NCI-H748 (cell line): Measurements from ENCODE around the gene LLGL2.

ENCODE experiments used
- DNase-seq: peaks from one replicate; lab custom pipeline; 2025; ENCODE audit not compliant: unreplicated experiment; lab: John Stamatoyannopoulos, UW

Gene LLGL2

GRCh38 chr17:75490953-75491649 lies 34.4 kb upstream of the LLGL2 start:
- no peak for DNase-seq

GRCh38 chr17:75491680-75492079 lies 33.8 kb upstream of the LLGL2 start:
- DNase-seq = no peak

- no peak for DNase-seq
Observed at GRCh38 chr17:75492555-75493168, 32.8 kb upstream of the LLGL2 start.

- no peak for DNase-seq
Observed at GRCh38 chr17:75493476-75494129, 31.9 kb upstream of the LLGL2 start.

GRCh38 chr17:75494326-75494877 lies 31.1 kb upstream of the LLGL2 start:
- no peak for DNase-seq

GRCh38 chr17:75496005-75496404 lies 29.5 kb upstream of the LLGL2 start:
- no peak for DNase-seq

- no peak for DNase-seq
Observed at GRCh38 chr17:75498039-75498725, 27.3 kb upstream of the LLGL2 start.

GRCh38 chr17:75498726-75499213 lies 26.7 kb upstream of the LLGL2 start:
- no peak for DNase-seq

GRCh38 chr17:75499313-75500022 lies 26.0 kb upstream of the LLGL2 start:
- no peak for DNase-seq

GRCh38 chr17:75500419-75501216 lies 24.9 kb upstream of the LLGL2 start:
- no peak for DNase-seq

GRCh38 chr17:75501378-75502071 lies 24.0 kb upstream of the LLGL2 start:
- DNase-seq = no peak

GRCh38 chr17:75502072-75502720 lies 23.3 kb upstream of the LLGL2 start:
- no peak for DNase-seq

GRCh38 chr17:75502721-75503329 lies 22.7 kb upstream of the LLGL2 start:
- no peak for DNase-seq

GRCh38 chr17:75503337-75503950 lies 22.1 kb upstream of the LLGL2 start:
- DNase-seq = no peak

- no peak for DNase-seq
Observed at GRCh38 chr17:75503976-75504346, 21.5 kb upstream of the LLGL2 start.

- DNase-seq = peak; percentile 4
Observed at GRCh38 chr17:75504347-75505151, 20.9 kb upstream of the LLGL2 start.

GRCh38 chr17:75505152-75505409 lies 20.4 kb upstream of the LLGL2 start:
- DNase-seq = no peak
